Measurements from ENCODE around the gene OR9Q1.

- TF ChIP-seq, protein P1, sequence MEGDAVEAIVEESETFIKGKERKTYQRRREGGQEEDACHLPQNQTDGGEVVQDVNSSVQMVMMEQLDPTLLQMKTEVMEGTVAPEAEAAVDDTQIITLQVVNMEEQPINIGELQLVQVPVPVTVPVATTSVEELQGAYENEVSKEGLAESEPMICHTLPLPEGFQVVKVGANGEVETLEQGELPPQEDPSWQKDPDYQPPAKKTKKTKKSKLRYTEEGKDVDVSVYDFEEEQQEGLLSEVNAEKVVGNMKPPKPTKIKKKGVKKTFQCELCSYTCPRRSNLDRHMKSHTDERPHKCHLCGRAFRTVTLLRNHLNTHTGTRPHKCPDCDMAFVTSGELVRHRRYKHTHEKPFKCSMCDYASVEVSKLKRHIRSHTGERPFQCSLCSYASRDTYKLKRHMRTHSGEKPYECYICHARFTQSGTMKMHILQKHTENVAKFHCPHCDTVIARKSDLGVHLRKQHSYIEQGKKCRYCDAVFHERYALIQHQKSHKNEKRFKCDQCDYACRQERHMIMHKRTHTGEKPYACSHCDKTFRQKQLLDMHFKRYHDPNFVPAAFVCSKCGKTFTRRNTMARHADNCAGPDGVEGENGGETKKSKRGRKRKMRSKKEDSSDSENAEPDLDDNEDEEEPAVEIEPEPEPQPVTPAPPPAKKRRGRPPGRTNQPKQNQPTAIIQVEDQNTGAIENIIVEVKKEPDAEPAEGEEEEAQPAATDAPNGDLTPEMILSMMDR (conservative IDR thresholded peaks at IDR 0.05; ENCODE audit: low read depth in 2 of 2), result no peak
- TF ChIP-seq, protein P2, sequence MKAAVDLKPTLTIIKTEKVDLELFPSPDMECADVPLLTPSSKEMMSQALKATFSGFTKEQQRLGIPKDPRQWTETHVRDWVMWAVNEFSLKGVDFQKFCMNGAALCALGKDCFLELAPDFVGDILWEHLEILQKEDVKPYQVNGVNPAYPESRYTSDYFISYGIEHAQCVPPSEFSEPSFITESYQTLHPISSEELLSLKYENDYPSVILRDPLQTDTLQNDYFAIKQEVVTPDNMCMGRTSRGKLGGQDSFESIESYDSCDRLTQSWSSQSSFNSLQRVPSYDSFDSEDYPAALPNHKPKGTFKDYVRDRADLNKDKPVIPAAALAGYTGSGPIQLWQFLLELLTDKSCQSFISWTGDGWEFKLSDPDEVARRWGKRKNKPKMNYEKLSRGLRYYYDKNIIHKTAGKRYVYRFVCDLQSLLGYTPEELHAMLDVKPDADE (IDR thresholded peaks at IDR 0.05), result no peak
- TF ChIP-seq, protein P3, sequence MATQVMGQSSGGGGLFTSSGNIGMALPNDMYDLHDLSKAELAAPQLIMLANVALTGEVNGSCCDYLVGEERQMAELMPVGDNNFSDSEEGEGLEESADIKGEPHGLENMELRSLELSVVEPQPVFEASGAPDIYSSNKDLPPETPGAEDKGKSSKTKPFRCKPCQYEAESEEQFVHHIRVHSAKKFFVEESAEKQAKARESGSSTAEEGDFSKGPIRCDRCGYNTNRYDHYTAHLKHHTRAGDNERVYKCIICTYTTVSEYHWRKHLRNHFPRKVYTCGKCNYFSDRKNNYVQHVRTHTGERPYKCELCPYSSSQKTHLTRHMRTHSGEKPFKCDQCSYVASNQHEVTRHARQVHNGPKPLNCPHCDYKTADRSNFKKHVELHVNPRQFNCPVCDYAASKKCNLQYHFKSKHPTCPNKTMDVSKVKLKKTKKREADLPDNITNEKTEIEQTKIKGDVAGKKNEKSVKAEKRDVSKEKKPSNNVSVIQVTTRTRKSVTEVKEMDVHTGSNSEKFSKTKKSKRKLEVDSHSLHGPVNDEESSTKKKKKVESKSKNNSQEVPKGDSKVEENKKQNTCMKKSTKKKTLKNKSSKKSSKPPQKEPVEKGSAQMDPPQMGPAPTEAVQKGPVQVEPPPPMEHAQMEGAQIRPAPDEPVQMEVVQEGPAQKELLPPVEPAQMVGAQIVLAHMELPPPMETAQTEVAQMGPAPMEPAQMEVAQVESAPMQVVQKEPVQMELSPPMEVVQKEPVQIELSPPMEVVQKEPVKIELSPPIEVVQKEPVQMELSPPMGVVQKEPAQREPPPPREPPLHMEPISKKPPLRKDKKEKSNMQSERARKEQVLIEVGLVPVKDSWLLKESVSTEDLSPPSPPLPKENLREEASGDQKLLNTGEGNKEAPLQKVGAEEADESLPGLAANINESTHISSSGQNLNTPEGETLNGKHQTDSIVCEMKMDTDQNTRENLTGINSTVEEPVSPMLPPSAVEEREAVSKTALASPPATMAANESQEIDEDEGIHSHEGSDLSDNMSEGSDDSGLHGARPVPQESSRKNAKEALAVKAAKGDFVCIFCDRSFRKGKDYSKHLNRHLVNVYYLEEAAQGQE (IDR thresholded peaks at IDR 0.05; ENCODE audit: unreplicated experiment), result no peak
Observed at GRCh38 chr11:58006940-58007339, 16.7 kb upstream of the OR9Q1 start.

Data from GM23338 (cell line).